HepG2 (cell line): ENCODE results near the gene NPHP4. TPM values are rescaled to one million over a fixed set of nuclear protein-coding genes. Genes with fewer than 3 reads are reported as not detected.

Experiments used
- ATAC-seq: fragments of 200-7000 bp; cut with Tn5 transposase; 3 replicates; pipeline ENCODE4 v1.9.1; 2020; ENCODE audit warnings: mild to moderate bottlenecking, moderate library complexity
- BruUV-seq: library from RNA; stranded (reverse); fragments of 400-500 nt; replicated peaks from 2 replicates; lab custom pipeline; 2021; lab: Mats Ljungman, UMichigan
- CTCF ChIA-PET: fragments of 300-600 bp; formaldehyde crosslinking; extraction: SDS; loops from one replicate; lab custom pipeline; 2021; ENCODE audit warnings: low total read pairs, inconsistent platforms, low intra/inter-chr PET ratio; lab: Yijun Ruan, JAX
- POLR2A ChIA-PET: fragments of 350-600 bp; sonication (Branson Sonifier 250); formaldehyde crosslinking; loops from one replicate; lab custom pipeline; 2020; ENCODE audit warnings: antibody characterized with exemption, inconsistent platforms; lab: Yijun Ruan, JAX
- DNase-seq: peaks from one replicate; pipeline ENCODE4 v3.0.0-alpha.2; 2015; ENCODE audit warnings: low spot score
- FAIRE-seq: peaks from 3 replicates; lab custom pipeline; 2011; peaks lifted over from hg19 to GRCh38; lab: Jason Lieb, UNC
- H2AFZ ChIP-seq: one replicate; pipeline ENCODE4 v1.6.1; 2011; ENCODE audit warnings: low read length, inconsistent platforms
- H3K27ac ChIP-seq: fragments of 300-600 bp; 3 replicates; pipeline ENCODE4 v1.8.0; 2011; ENCODE audit warnings: mixed run types, mild to moderate bottlenecking, mixed read lengths, low read length, inconsistent platforms; ENCODE audit not compliant: insufficient read depth; ENCODE audit errors: extremely low read length
- H3K27me3 ChIP-seq, 2 experiments: fragments of 200-600 bp in 1 of 2; 2 replicates in 1 of 2; 3 replicates in 1 of 2; pipeline versions ENCODE4 v1.6.0 to v1.8.0; 2011; ENCODE audit warnings: low read length in 2 of 2, mild to moderate bottlenecking in 2 of 2, moderate library complexity in 2 of 2, inconsistent platforms in 1 of 2; ENCODE audit not compliant: insufficient read depth in 2 of 2, control insufficient read depth in 1 of 2
- H3K36me3 ChIP-seq, 2 experiments: fragments of 200-600 bp in 1 of 2; replicated peaks in 1 of 2; 2 replicates in 1 of 2; 3 replicates in 1 of 2; pipeline versions ENCODE4 v1.5.1 to v1.8.0; 2011; ENCODE audit warnings: low read length in 2 of 2, inconsistent platforms in 1 of 2; ENCODE audit not compliant: insufficient read depth in 2 of 2, control insufficient read depth in 1 of 2
- H3K4me1 ChIP-seq: 2 replicates; pipeline ENCODE4 v1.5.1; 2012; ENCODE audit warnings: low read length, inconsistent platforms; ENCODE audit not compliant: insufficient read depth
- H3K4me2 ChIP-seq: 2 replicates; pipeline ENCODE4 v1.6.0; 2011; ENCODE audit warnings: low read depth, low read length, inconsistent platforms
- H3K4me3 ChIP-seq, 3 experiments: fragments of 200-600 bp in 1 of 3; sonication (generic), shearing (Covaris generic) in 1 of 3; replicated peaks in 1 of 3; 2 replicates each; pipeline ENCODE4 v1.5.1; 2011 to 2016; ENCODE audit warnings: low read length in 3 of 3, inconsistent platforms in 2 of 3, low read depth in 2 of 3, mild to moderate bottlenecking in 2 of 3, control low read depth in 1 of 3, mixed read lengths in 1 of 3; ENCODE audit not compliant: insufficient read depth in 1 of 3
- H3K79me2 ChIP-seq: one replicate; pipeline ENCODE4 v1.6.1; 2011; ENCODE audit warnings: low read length, inconsistent platforms; ENCODE audit not compliant: insufficient read depth
- H3K9ac ChIP-seq: 2 replicates; pipeline ENCODE4 v1.6.0; 2011; ENCODE audit warnings: mild to moderate bottlenecking, low read depth, low read length, inconsistent platforms; ENCODE audit not compliant: insufficient read depth
- H3K9me3 ChIP-seq: 2 replicates; pipeline ENCODE4 v1.5.1; 2012; ENCODE audit warnings: mild to moderate bottlenecking, low read length
- H4K20me1 ChIP-seq: 2 replicates; pipeline ENCODE4 v1.6.0; 2011; ENCODE audit warnings: inconsistent platforms, mild to moderate bottlenecking, low read length, moderate library complexity; ENCODE audit not compliant: insufficient read depth
- AGO2 ChIP-seq: fragments of 200-400 bp; formaldehyde crosslinking; optimal IDR thresholded peaks from 2 replicates; pipeline ENCODE3; 2017; ENCODE audit warnings: mild to moderate bottlenecking, low read depth, low read length, moderate library complexity
- KAT8 ChIP-seq: IDR thresholded peaks from 2 replicates; pipeline ENCODE4 v1.6.1; 2016; ENCODE audit warnings: missing genetic modification reagents, missing compliant biosample characterization
- KLF6 ChIP-seq: IDR thresholded peaks from 2 replicates; pipeline ENCODE4 v1.8.0; 2016; ENCODE audit warnings: missing biosample characterization, missing genetic modification reagents
- RFXAP ChIP-seq: sonication (generic); formaldehyde crosslinking; IDR thresholded peaks from 2 replicates; pipeline ENCODE4 v1.4.0; 2020; ENCODE audit warnings: missing genetic modification reagents, borderline replicate concordance
- SPEN ChIP-seq: sonication (generic); formaldehyde crosslinking; IDR thresholded peaks from 2 replicates; pipeline ENCODE4 v1.5.1; 2020; ENCODE audit warnings: low read depth, mild to moderate bottlenecking, missing genetic modification reagents
- ZBTB2 ChIP-seq: sonication (generic); formaldehyde crosslinking; IDR thresholded peaks from 2 replicates; pipeline ENCODE4 v1.8.0; 2022; ENCODE audit warnings: low read depth, missing genetic modification reagents
- ZKSCAN1 ChIP-seq: fragments of 150-350 bp; IDR thresholded peaks from 2 replicates; pipeline ENCODE4 v1.6.1; 2014; ENCODE audit warnings: low read length
- ZNF251 ChIP-seq: sonication (generic); formaldehyde crosslinking; IDR thresholded peaks from 2 replicates; pipeline ENCODE4 v1.9.0; 2021; ENCODE audit warnings: mild to moderate bottlenecking, missing genetic modification reagents
- ZNF766 ChIP-seq: sonication (generic); formaldehyde crosslinking; IDR thresholded peaks from 2 replicates; pipeline ENCODE4 v1.5.0; 2020; ENCODE audit warnings: missing genetic modification reagents, borderline replicate concordance
- WGBS: methylation state at CpG from one replicate; pipeline ENCODE4 v1.1.6; 2017; ENCODE audit warnings: low lambda C conversion rate; 5-methylcytosine and 5-hydroxymethylcytosine counted together
- in situ Hi-C: cut with HindIII; loops from 2 replicates; pipeline ENCODE4 v1.10.0; 2017; ENCODE audit warnings: low pct_unique_long_range_greater_than_20kb; ENCODE audit not compliant: extremely low pct_ligation_motif_present
- intact Hi-C: fragments of 100-400 bp; cut with micrococcal nuclease; formaldehyde crosslinking; loops from one replicate; pipeline ENCODE4 v1.10.0; 2022; ENCODE audit not compliant: unreplicated experiment
- polyA plus RNA-seq, 8 experiments: library from polyadenylated mRNA; depleted of rRNA in 3 of 8; stranded (reverse) in 7 of 8; unstranded in 1 of 8; fragments of >200 nt; fragmentation: Illumina TruSeq in 4 of 8; extraction: Trizol in 4 of 8; gene quantifications; 2 replicates each; pipeline versions ENCODE4 v1.2.1 to v1.2.3, GENCODE V29; 2011 to 2016; ENCODE audit warnings: low read depth in 4 of 8, missing spikeins in 1 of 8, mixed read lengths in 1 of 8; ENCODE audit not compliant: insufficient read depth in 1 of 8
- total RNA-seq, 5 experiments: library from RNA; depleted of rRNA; stranded (reverse); fragments of >200 nt; fragmentation: Illumina TruSeq; extraction: Trizol; gene quantifications; 2 replicates each; pipeline ENCODE4 v1.2.3, GENCODE V29; 2016; ENCODE audit warnings: low read depth in 1 of 5

Gene NPHP4
- total and polyA plus RNA-seq, 2 of the 13 experiments (the other 11 are each of a cell fraction or from before 2014, with no cell fraction given), result 4.4 to 6.8 TPM

GRCh38 chr1:5953386-5953785, 38.8 kb downstream of the NPHP4 start (continued):
- TF ChIP-seq ZNF251 (CRISPR knock-in tag) (no peak), ZBTB2 (CRISPR knock-in tag) (no peak), ZKSCAN1 (no peak), RFXAP (CRISPR knock-in tag) (no peak), KLF6 (no peak), ZNF766 (CRISPR knock-in tag) (no peak)
- TF ChIP-seq, all 625 proteins: peak for 0

GRCh38 chr1:5951846-5952410, 40.3 kb downstream of the NPHP4 start:
- TF ChIP-seq AGO2 (peak; percentile 33), SPEN (CRISPR knock-in tag) (no peak), KAT8 (CRISPR knock-in tag) (no peak)
- WGBS, result 97% methylated on average over 16 of the region's 19 CpGs
- in situ Hi-C loops (no loop called here), intact Hi-C loops (no loop called here)
- Histone ChIP-seq H3K36me3 (peaks cover 1 to 20% of the 10 kb centered on the region in 2 experiments; a peak in 4 of 5 replicates), H3K4me2 (no peak overlapping the region), H3K79me2 (peaks cover 4% of the 10 kb centered on the region), H4K20me1 (no peaks in the 10 kb centered on the region), H3K27ac (no peak overlapping the region), H3K9me3 (no peaks in the 10 kb centered on the region), H2AFZ (no peak overlapping the region), H3K9ac (no peak overlapping the region), H3K4me1 (peaks cover 68% of the 10 kb centered on the region), H3K27me3 (no peaks in the 10 kb centered on the region), H3K4me3 (no peak overlapping the region)
- ChIA-PET POLR2A (no interaction called here), CTCF (no interaction called here)
- no peak for FAIRE-seq
- no peak for DNase-seq
- no peak for ATAC-seq
- BruUV-seq, result no TSS peak
